SK-N-SH (cell line): ENCODE results near the gene GAB2. TPM values are rescaled to one million over a fixed set of nuclear protein-coding genes. Genes with fewer than 3 reads are reported as not detected.

Experiments
- CTCF ChIA-PET: fragments of 300-600, 350-600 bp; formaldehyde crosslinking; extraction: SDS; loops from one replicate; lab custom pipeline; 2021; lab: Yijun Ruan, JAX
- POLR2A ChIA-PET: fragments of 350-600 bp; sonication (Branson Sonifier 250); formaldehyde crosslinking; extraction: SDS; loops from one replicate; lab custom pipeline; 2020; ENCODE audit warnings: antibody characterized with exemption, inconsistent platforms; lab: Yijun Ruan, JAX
- DNase-seq: peaks from one replicate; pipeline ENCODE4 v3.0.0; 2012
- H2AFZ ChIP-seq: fragments of 200-600 bp; sonication (generic); 2 replicates; pipeline ENCODE4 v1.8.1; 2016; ENCODE audit warnings: antibody characterized with exemption, mild to moderate bottlenecking, low read depth
- H3F3A ChIP-seq: fragments of 200-600 bp; sonication (generic); replicated peaks from 2 replicates; pipeline ENCODE3; 2016; ENCODE audit warnings: antibody characterized with exemption, mild to moderate bottlenecking; ENCODE audit not compliant: insufficient read depth
- H3K27ac ChIP-seq, 2 experiments: fragments of 200-500 bp in 1 of 2; fragments of 200-600 bp in 1 of 2; sonication (Bioruptor generic) in 1 of 2; sonication (generic), shearing (Covaris generic) in 1 of 2; 2 replicates each; pipeline versions ENCODE4 v1.5.1 to v1.6.1; 2014 to 2016; ENCODE audit warnings: low read depth in 2 of 2, inconsistent platforms in 1 of 2, low read length in 1 of 2, mild to moderate bottlenecking in 1 of 2, mixed read lengths in 1 of 2
- H3K27me3 ChIP-seq: fragments of 200-600 bp; sonication (generic), shearing (Covaris generic); 2 replicates; pipeline ENCODE4 v1.6.1; 2016; ENCODE audit warnings: mixed run types; ENCODE audit not compliant: insufficient read depth
- H3K36me3 ChIP-seq, 2 experiments: fragments of 200-500 bp in 1 of 2; fragments of 200-600 bp in 1 of 2; sonication (Bioruptor generic) in 1 of 2; sonication (generic) in 1 of 2; replicated peaks in 1 of 2; 2 replicates each; pipeline versions ENCODE3 to v1.5.1; 2014 to 2016; ENCODE audit warnings: low read length in 1 of 2, mild to moderate bottlenecking in 1 of 2; ENCODE audit not compliant: insufficient read depth in 2 of 2, control insufficient read depth in 1 of 2
- H3K4me1 ChIP-seq, 2 experiments: fragments of 200-500 bp in 1 of 2; fragments of 200-600 bp in 1 of 2; sonication (Bioruptor generic) in 1 of 2; sonication (generic), shearing (Covaris generic) in 1 of 2; 2 replicates each; pipeline versions ENCODE4 v1.5.1 to v1.6.1; 2014 to 2016; ENCODE audit warnings: low read depth in 1 of 2, low read length in 1 of 2, mixed run types in 1 of 2; ENCODE audit not compliant: insufficient read depth in 2 of 2, control insufficient read depth in 1 of 2
- H3K4me2 ChIP-seq: fragments of 200-600 bp; sonication (generic), shearing (Covaris generic); 2 replicates; pipeline ENCODE4 v1.6.1; 2017; ENCODE audit warnings: mixed run types
- H3K4me3 ChIP-seq, 2 experiments: fragments of 200-500 bp in 1 of 2; fragments of 200-600 bp in 1 of 2; sonication (Bioruptor generic) in 1 of 2; sonication (generic), shearing (Covaris generic) in 1 of 2; 2 replicates each; pipeline versions ENCODE4 v1.5.1 to v1.8.1; 2014 to 2016; ENCODE audit warnings: low read depth in 2 of 2, inconsistent platforms in 1 of 2, low read length in 1 of 2, mild to moderate bottlenecking in 1 of 2, mixed read lengths in 1 of 2, moderate library complexity in 1 of 2
- H3K79me2 ChIP-seq: fragments of 200-600 bp; sonication (generic); 2 replicates; pipeline ENCODE4 v1.8.1; 2017; ENCODE audit warnings: mild to moderate bottlenecking; ENCODE audit not compliant: insufficient read depth
- H3K9ac ChIP-seq: fragments of 200-600 bp; sonication (generic); 2 replicates; pipeline ENCODE4 v1.6.1; 2017; ENCODE audit warnings: mixed run types
- H3K9me2 ChIP-seq: fragments of 200-600 bp; sonication (generic); 2 replicates; pipeline ENCODE4 v1.6.1; 2017; ENCODE audit warnings: mixed run types
- H3K9me3 ChIP-seq: fragments of 200-600 bp; sonication (generic); 2 replicates; pipeline ENCODE4 v1.6.1; 2017; ENCODE audit warnings: mixed run types, mild to moderate bottlenecking, moderate library complexity
- H4K20me1 ChIP-seq: fragments of 200-600 bp; sonication (generic); 2 replicates; pipeline ENCODE4 v1.6.1; 2017; ENCODE audit warnings: mild to moderate bottlenecking, mixed run types; ENCODE audit not compliant: insufficient read depth
- CHD2 ChIP-seq: fragments of 150-350 bp; IDR thresholded peaks from 2 replicates; pipeline ENCODE4 v1.6.1; 2018; ENCODE audit warnings: low read length; ENCODE audit not compliant: partially characterized antibody
- EP300 ChIP-seq, 2 experiments: IDR thresholded peaks; 2 replicates each; pipeline versions ENCODE4 v1.4.0 to v1.6.1; 2012; ENCODE audit warnings: borderline replicate concordance in 1 of 2, low read depth in 1 of 2, low read length in 1 of 2
- EZH2phosphoT487 ChIP-seq: fragments of 200-600 bp; sonication (generic); IDR thresholded peaks from 2 replicates; pipeline ENCODE4 v1.6.1; 2017; ENCODE audit warnings: low read depth, mixed run types, mild to moderate bottlenecking, antibody characterized with exemption, moderate library complexity, borderline replicate concordance
- FOXJ3 ChIP-seq: sonication (generic); formaldehyde crosslinking; IDR thresholded peaks from 2 replicates; pipeline ENCODE4 v1.5.1; 2020; ENCODE audit warnings: mild to moderate bottlenecking, missing genetic modification reagents
- FOXM1 ChIP-seq: IDR thresholded peaks from 2 replicates; pipeline ENCODE4 v1.4.0; 2012; ENCODE audit warnings: low read depth, mild to moderate bottlenecking
- GATA2 ChIP-seq: sonication (generic); formaldehyde crosslinking; IDR thresholded peaks from 2 replicates; pipeline ENCODE4 v1.5.0; 2020; ENCODE audit warnings: mild to moderate bottlenecking, missing genetic modification reagents
- JUND ChIP-seq: IDR thresholded peaks from 2 replicates; pipeline ENCODE4 v1.4.0; 2012
- MAX ChIP-seq: IDR thresholded peaks from 2 replicates; pipeline ENCODE4 v1.4.0; 2012; ENCODE audit warnings: low read depth
- MXI1 ChIP-seq: IDR thresholded peaks from 2 replicates; pipeline ENCODE4 v1.6.1; 2012; ENCODE audit warnings: mild to moderate bottlenecking, low read depth, low read length, improper control_type of control experiment
- NFIC ChIP-seq: IDR thresholded peaks from 2 replicates; pipeline ENCODE4 v1.4.0; 2012; ENCODE audit warnings: borderline replicate concordance
- PBX3 ChIP-seq: IDR thresholded peaks from 2 replicates; pipeline ENCODE4; 2012
- RAD21 ChIP-seq: IDR thresholded peaks from 2 replicates; pipeline ENCODE4 v1.6.1; 2012; ENCODE audit warnings: mild to moderate bottlenecking, low read length
- RCOR1 ChIP-seq: fragments of 150-350 bp; IDR thresholded peaks from 2 replicates; pipeline ENCODE4 v1.6.1; 2017; ENCODE audit warnings: antibody characterized with exemption, low read length
- RXRA ChIP-seq: IDR thresholded peaks from 2 replicates; pipeline ENCODE4 v1.4.0; 2012; ENCODE audit warnings: low read depth, mild to moderate bottlenecking, borderline replicate concordance
- SIN3A ChIP-seq: IDR thresholded peaks from 2 replicates; pipeline ENCODE4 v1.6.1; 2012; ENCODE audit warnings: low read depth, mild to moderate bottlenecking, low read length, moderate library complexity, borderline replicate concordance
- TCF12 ChIP-seq: IDR thresholded peaks from 2 replicates; pipeline ENCODE4 v1.4.0; 2012
- YY1 ChIP-seq: IDR thresholded peaks from 2 replicates; pipeline ENCODE4 v1.4.0; 2012; ENCODE audit warnings: low read depth, mild to moderate bottlenecking
- WGBS: methylation state at CpG from one replicate; pipeline ENCODE4 v1.1.6; 2017; ENCODE audit warnings: low lambda C conversion rate; 5-methylcytosine and 5-hydroxymethylcytosine counted together
- polyA plus RNA-seq, 3 experiments: library from polyadenylated mRNA; depleted of rRNA; stranded (reverse); fragments of >200 nt; gene quantifications; 2 replicates each; pipeline ENCODE4 v1.2.3, GENCODE V29; 2012
- TF ChIP-seq, protein P1 (sequence below): IDR thresholded peaks from 2 replicates; pipeline ENCODE4 v1.4.0; 2012; ENCODE audit warnings: low read depth, borderline replicate concordance
- TF ChIP-seq, protein P2 (sequence below): fragments of 200-600 bp; sonication (generic); IDR thresholded peaks from 2 replicates; pipeline ENCODE4 v1.6.1; 2017; ENCODE audit warnings: antibody characterized with exemption, mild to moderate bottlenecking, moderate library complexity

Gene GAB2
- polyA plus RNA-seq, 1 of the 3 experiments (the other 2 are of a cell fraction): 5.6 TPM

DNA sequence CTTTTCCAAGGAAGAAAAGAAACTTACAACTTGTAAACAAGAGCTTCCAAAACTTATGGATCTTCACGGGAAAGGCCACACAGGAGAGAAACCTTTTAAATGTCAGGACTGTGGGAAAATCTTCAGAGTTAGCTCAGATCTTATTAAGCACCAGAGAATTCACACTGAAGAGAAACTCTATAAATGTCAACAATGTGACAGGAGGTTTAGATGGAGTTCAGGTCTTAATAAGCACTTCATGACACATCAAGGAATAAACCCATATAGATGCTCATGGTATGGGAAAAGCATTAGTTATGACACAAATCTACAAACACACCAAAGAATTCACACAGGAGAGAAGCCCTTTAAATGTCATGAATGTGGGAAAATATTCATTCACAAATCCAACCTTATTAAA, 32.4 kb downstream of the GAB2 start:
- H3K36me3 ChIP-seq: peaks cover 0 to 7% of the 10 kb centered on the region in 2 experiments
- no peak overlapping the region for H3K27ac ChIP-seq
- H3K9me2 ChIP-seq: no peaks in the 10 kb centered on the region
- H3K4me3 ChIP-seq: no peak overlapping the region
- H3K27me3 ChIP-seq: no peaks in the 10 kb centered on the region
- H3K9me3 ChIP-seq: no peaks in the 10 kb centered on the region
- POLR2A ChIA-PET: interaction anchor here (1.1 kb wide), 1 partner anchor 108 kb away, joined by 3 read pairs; no protein-coding TSS in a partner anchor
- H2AFZ ChIP-seq: no peak overlapping the region
- no peaks in the 10 kb centered on the region for H3F3A ChIP-seq
- peaks cover 15% of the 10 kb centered on the region; the same call in 1 of the 2 replicates for H3K79me2 ChIP-seq
- TF ChIP-seq, protein P1, sequence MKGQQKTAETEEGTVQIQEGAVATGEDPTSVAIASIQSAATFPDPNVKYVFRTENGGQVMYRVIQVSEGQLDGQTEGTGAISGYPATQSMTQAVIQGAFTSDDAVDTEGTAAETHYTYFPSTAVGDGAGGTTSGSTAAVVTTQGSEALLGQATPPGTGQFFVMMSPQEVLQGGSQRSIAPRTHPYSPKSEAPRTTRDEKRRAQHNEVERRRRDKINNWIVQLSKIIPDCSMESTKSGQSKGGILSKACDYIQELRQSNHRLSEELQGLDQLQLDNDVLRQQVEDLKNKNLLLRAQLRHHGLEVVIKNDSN: no peak
- TF ChIP-seq RAD21 (no peak), GATA2 (CRISPR knock-in tag) (no peak)
- H3K9ac ChIP-seq: no peak overlapping the region
- DNase-seq: no peak
- H3K4me1 ChIP-seq: peaks cover 2 to 12% of the 10 kb centered on the region in 2 experiments; a peak in 3 of 4 replicates
- no peak overlapping the region for H3K4me2 ChIP-seq
- no peaks in the 10 kb centered on the region; the same call in 1 of the 2 replicates for H4K20me1 ChIP-seq
- 82% methylated on average over 1 of the region's 1 CpG for WGBS
- CTCF ChIA-PET: interaction anchor here (0.9 to 1.5 kb wide), 3 partner anchors 22 to 179 kb away, joined by 3 to 4 read pairs (median 3); no protein-coding TSS in a partner anchor

DNA sequence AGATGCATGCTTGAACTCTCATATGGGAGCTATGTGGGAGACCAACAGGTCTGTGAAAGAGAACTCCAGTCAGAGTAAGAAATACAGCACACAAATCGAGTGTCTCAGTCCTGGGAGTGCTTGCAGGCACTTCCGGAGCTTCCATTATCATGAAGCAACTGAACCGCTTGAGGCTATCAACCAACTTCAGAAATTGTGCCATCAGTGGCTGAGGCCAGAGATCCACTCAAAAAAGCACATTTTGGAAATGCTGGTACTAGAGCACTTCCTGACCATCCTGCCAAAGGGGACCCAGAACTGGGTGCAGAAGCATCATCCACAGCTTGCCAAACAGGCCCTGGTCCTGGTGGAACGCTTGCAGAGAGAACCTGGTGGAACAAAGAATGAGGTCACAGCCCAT, 33.4 kb downstream of the GAB2 start:
- Histone ChIP-seq H3F3A (no peaks in the 10 kb centered on the region), H3K27ac (no peak overlapping the region; a peak in 1 of 4 replicates), H3K4me2 (no peak overlapping the region), H3K9me2 (no peaks in the 10 kb centered on the region), H3K4me1 (peaks cover 10 to 12% of the 10 kb centered on the region in 2 experiments; a peak in 3 of 4 replicates), H3K4me3 (no peak overlapping the region), H3K27me3 (no peaks in the 10 kb centered on the region), H3K9me3 (no peaks in the 10 kb centered on the region), H2AFZ (no peak overlapping the region), H3K79me2 (peaks cover 16% of the 10 kb centered on the region; the same call in 1 of the 2 replicates), H4K20me1 (no peaks in the 10 kb centered on the region; the same call in 1 of the 2 replicates), H3K9ac (no peak overlapping the region), H3K36me3 (peaks cover 0 to 9% of the 10 kb centered on the region in 2 experiments)
- ChIA-PET POLR2A (interaction anchor here (1.3 kb wide), 1 partner anchor 9 kb away, joined by 3 read pairs; no protein-coding TSS in a partner anchor), CTCF (interaction anchor here (1.2 to 1.5 kb wide), 3 partner anchors 8 to 180 kb away, joined by 3 to 4 read pairs (median 4); no protein-coding TSS in a partner anchor)
- 84% methylated on average over 3 of the region's 4 CpGs for WGBS
- TF ChIP-seq SIN3A (no peak), NFIC (no peak), JUND (no peak), EZH2phosphoT487 (no peak), MAX (no peak), MXI1 (no peak), FOXJ3 (CRISPR knock-in tag) (no peak), GATA2 (CRISPR knock-in tag) (no peak), YY1 (no peak), TCF12 (no peak), PBX3 (no peak), RXRA (no peak), CHD2 (no peak), RCOR1 (no peak), EP300 (IDR thresholded peaks at IDR 0.05; ENCODE audit: borderline replicate concordance in 1 of 2, low read depth in 1 of 2, low read length in 1 of 2) (no peak), FOXM1 (no peak)
- TF ChIP-seq, protein P2, sequence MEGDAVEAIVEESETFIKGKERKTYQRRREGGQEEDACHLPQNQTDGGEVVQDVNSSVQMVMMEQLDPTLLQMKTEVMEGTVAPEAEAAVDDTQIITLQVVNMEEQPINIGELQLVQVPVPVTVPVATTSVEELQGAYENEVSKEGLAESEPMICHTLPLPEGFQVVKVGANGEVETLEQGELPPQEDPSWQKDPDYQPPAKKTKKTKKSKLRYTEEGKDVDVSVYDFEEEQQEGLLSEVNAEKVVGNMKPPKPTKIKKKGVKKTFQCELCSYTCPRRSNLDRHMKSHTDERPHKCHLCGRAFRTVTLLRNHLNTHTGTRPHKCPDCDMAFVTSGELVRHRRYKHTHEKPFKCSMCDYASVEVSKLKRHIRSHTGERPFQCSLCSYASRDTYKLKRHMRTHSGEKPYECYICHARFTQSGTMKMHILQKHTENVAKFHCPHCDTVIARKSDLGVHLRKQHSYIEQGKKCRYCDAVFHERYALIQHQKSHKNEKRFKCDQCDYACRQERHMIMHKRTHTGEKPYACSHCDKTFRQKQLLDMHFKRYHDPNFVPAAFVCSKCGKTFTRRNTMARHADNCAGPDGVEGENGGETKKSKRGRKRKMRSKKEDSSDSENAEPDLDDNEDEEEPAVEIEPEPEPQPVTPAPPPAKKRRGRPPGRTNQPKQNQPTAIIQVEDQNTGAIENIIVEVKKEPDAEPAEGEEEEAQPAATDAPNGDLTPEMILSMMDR: no peak
- DNase-seq: no peak
